T-helper 17 cell (primary cell): ENCODE data around the gene GIPC3. TPM values are rescaled to one million over a fixed set of nuclear protein-coding genes. Genes with fewer than 3 reads are reported as not detected.
A peak's percentile ranks its signal among the peaks of the same experiment; 100 is the strongest.

Source experiments
- ATAC-seq: fragments of 150-1000 bp; cut with Tn5 transposase; 2 replicates; pipeline ENCODE4 v1.10.0; 2021; ENCODE audit warnings: mild to moderate bottlenecking, moderate library complexity
- DNase-seq, 3 donors: peaks; one replicate each; pipeline versions ENCODE4 v3.0.0 to v3.0.0-alpha.2; 2020 to 2021
- H3K9me3 ChIP-seq: one replicate; pipeline ENCODE4 v1.7.0; 2013; ENCODE audit warnings: low read length, mild to moderate bottlenecking; ENCODE audit not compliant: control insufficient read depth, poor library complexity, severe bottlenecking
- H3K27ac Mint-ChIP-seq: one replicate; pipeline ENCODE4 v1.8.0; 2022; ENCODE audit warnings: mild to moderate bottlenecking, moderate library complexity, mixed read lengths
- H3K27me3 Mint-ChIP-seq: one replicate; pipeline ENCODE4 v1.8.0; 2022; ENCODE audit warnings: mixed read lengths
- H3K36me3 Mint-ChIP-seq: one replicate; pipeline ENCODE4 v1.8.0; 2022; ENCODE audit warnings: low read depth, mixed read lengths
- H3K4me1 Mint-ChIP-seq: one replicate; pipeline ENCODE4 v1.8.0; 2022; ENCODE audit warnings: mild to moderate bottlenecking, mixed read lengths
- H3K4me3 Mint-ChIP-seq: one replicate; pipeline ENCODE4 v1.8.0; 2022; ENCODE audit warnings: mild to moderate bottlenecking, moderate library complexity, mixed read lengths
- total RNA-seq, 4 donors: library from RNA in 2 of 4; stranded (reverse) in 2 of 4; gene quantifications; one replicate each; pipeline ENCODE4 v1.2.3 and lab custom pipeline; 2022 to 2026

Gene GIPC3
- total RNA-seq, 2 donors from 2014 or later: 0.42 to 3.3 TPM

DNA sequence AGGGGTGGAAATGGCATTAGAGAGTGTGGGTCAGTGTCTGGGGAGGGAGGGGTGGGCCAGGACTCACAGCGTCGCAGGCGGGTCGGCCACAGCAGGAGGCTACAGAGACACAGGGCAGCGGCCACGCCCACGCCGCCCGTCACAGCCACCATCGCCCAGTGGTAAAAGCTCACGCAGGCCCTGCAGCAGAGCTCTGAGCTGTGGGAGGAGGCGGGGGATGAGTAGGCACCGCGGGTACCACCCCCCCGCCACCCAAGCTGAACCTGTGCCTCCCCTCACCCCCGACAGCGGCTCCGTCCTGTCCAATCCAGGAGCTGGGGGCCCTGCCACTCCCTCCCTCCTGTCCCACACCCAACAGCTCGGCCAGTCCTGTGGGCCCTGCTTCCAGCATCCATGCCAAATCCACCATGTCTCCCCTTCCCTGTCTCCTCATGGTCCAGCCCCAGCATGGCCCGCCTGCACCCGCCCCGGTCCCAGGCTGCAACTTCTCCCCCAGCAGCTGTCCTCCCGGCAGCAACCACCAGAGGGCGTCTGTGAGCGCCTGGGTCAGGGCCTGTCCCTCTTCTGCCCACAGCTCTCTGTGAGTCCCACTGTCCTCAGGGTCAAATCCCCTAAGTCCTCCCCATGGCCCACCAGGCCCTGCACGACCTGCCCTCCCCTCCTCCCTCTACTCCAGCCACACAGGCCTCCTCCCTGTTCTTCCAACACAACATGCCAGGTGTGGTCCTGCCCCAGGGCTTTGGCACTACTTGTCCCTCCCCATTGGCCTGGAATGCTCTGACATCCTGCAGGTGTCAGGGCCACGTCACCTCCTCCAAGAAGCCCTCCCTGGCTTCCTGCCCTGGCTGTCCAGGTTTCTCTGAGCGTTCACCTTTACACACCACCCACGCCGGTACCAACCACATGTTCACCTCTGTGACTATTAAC is 40.3 kb upstream of the GIPC3 start:
- Mint-ChIP-seq H3K4me3 (peak overlapping the region; percentile 45), H3K27me3 (no peaks in the 10 kb centered on the region), H3K4me1 (peaks cover 8% of the 10 kb centered on the region), H3K27ac (peak overlapping the region; percentile 69), H3K36me3 (no peaks in the 10 kb centered on the region)
- peak; percentile 75 for ATAC-seq
- peak; percentile 62 to 86 (median 68) for DNase-seq
- no peaks in the 10 kb centered on the region for H3K9me3 ChIP-seq

DNA sequence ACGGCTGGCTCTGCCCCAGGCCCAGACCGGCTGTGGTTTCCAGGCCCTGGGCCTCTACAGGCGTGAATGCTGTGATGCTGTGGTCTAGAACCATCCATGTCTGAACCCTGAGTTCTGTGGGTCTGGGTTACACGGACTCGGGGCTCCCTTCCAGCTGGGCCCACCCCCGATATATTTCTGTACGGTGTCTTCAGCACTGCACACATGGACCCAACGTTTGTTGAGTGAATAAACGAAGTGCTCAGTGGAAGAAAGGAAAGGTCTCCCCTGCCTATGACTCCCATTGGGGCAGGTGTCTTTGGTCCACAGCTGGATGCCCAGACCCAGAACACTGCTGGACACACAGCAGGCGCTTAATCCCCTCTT is 39.6 kb upstream of the GIPC3 start:
- no peaks in the 10 kb centered on the region for H3K9me3 ChIP-seq
- DNase-seq (no peak), ATAC-seq (no peak)
- H3K4me3 Mint-ChIP-seq: no peak overlapping the region
- H3K27ac Mint-ChIP-seq: peak overlapping the region; percentile 69
- no peaks in the 10 kb centered on the region for H3K36me3 Mint-ChIP-seq
- peaks cover 8% of the 10 kb centered on the region for H3K4me1 Mint-ChIP-seq
- H3K27me3 Mint-ChIP-seq: no peaks in the 10 kb centered on the region

DNA sequence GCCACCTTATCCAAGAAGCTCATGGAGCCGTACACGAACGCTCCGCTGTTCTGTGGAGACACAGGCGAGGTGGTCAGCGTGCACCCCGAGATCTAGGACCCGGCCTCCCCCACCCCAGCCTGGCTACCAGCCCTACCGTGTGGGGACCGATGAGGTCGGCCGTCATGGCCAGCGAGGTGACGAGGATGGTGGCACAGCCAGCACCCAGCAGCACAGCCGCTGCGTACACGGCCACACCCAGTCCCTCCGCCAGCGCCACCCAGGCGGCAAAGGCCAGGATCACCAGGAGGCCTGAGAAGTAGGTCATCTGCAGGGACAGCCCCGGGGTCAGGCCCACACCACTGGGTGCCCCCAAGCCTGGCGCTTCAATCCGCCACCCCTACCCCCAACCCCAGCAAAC is 39.2 kb upstream of the GIPC3 start:
- no peak overlapping the region for H3K4me3 Mint-ChIP-seq
- H3K9me3 ChIP-seq: no peaks in the 10 kb centered on the region
- no peaks in the 10 kb centered on the region for H3K27me3 Mint-ChIP-seq
- peak overlapping the region; percentile 69 for H3K27ac Mint-ChIP-seq
- H3K4me1 Mint-ChIP-seq: peaks cover 8% of the 10 kb centered on the region
- no peaks in the 10 kb centered on the region for H3K36me3 Mint-ChIP-seq
- ATAC-seq (no peak), DNase-seq (no peak)

DNA sequence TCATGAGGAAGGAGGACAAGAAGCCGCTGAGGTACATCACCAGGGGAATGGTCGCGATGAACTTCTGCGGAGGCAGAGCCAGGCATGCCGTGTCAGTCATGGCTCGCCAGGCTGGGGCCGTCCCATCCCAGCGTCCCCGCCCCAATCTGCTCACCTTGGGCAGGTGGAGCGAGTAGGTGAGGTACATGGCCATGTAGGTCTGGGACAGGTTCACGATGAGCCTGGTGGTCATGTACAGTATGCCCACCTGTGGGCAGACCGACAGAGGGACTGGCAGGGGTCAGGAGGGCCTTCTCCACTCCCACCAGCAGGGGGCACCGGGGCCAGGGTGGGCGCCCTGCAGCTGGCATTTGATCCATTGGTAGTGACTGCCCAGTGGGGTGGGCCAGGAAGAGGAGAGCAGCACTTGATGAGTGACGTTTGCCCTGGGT is 38.0 kb upstream of the GIPC3 start:
- DNase-seq (no peak), ATAC-seq (no peak)
- no peaks in the 10 kb centered on the region for H3K9me3 ChIP-seq
- Mint-ChIP-seq H3K4me1 (peaks cover 12% of the 10 kb centered on the region), H3K4me3 (no peak overlapping the region), H3K27me3 (no peaks in the 10 kb centered on the region), H3K27ac (no peak overlapping the region), H3K36me3 (no peaks in the 10 kb centered on the region)

DNA sequence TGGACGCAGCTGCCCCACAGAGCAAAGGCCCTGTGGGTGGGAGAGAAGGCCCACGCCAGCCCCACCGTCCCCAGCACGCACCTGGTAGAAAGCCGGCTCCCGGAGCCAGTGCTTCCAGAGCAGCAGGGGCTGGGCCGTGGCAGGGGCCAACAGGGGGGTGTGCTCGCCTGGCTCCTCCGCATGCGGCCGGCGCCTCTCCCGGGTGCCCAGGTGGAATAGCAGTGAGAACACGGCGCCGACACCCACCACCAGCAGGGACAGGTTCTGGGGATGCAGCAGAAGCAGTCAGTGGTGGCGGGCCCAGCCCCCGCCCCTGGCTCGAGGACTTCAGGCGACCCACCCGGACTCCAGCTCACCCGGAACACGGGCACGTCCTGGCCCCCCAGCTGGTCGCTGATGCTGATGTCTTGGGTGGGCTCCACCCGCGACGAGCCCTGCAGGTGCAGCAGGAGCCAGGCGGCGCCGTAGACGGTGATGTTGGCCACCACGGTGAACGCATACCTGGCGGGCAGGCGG is 37.5 kb upstream of the GIPC3 start:
- no peak overlapping the region for H3K27ac Mint-ChIP-seq
- peaks cover 12% of the 10 kb centered on the region for H3K4me1 Mint-ChIP-seq
- H3K27me3 Mint-ChIP-seq: no peaks in the 10 kb centered on the region
- no peaks in the 10 kb centered on the region for H3K9me3 ChIP-seq
- H3K36me3 Mint-ChIP-seq: no peaks in the 10 kb centered on the region
- H3K4me3 Mint-ChIP-seq: no peak overlapping the region
- DNase-seq: no peak
- ATAC-seq: no peak

DNA sequence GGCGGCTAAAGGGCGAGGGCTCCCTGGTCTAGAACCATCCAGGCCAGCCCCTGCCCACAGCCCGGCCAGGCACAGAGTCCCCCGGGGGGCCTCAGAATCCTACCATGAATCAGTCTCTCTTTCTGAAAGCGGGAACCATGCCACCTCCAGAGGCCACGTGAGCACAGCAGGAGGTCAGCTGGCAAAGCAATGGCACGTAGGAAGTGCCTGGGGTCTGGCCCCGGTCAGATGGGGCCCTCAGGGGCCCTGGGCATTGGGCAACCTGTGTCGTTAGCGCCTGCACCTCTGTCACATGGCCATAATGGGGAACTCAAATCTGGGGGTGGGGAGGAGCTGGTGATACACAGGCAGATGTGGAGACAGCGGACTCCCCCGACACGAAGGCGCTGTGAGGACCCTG is 36.7 kb upstream of the GIPC3 start:
- H3K4me3 Mint-ChIP-seq: no peak overlapping the region
- H3K27ac Mint-ChIP-seq: no peak overlapping the region
- H3K9me3 ChIP-seq: no peaks in the 10 kb centered on the region
- no peaks in the 10 kb centered on the region for H3K27me3 Mint-ChIP-seq
- H3K36me3 Mint-ChIP-seq: no peaks in the 10 kb centered on the region
- ATAC-seq (no peak), DNase-seq (no peak)
- H3K4me1 Mint-ChIP-seq: peaks cover 12% of the 10 kb centered on the region

DNA sequence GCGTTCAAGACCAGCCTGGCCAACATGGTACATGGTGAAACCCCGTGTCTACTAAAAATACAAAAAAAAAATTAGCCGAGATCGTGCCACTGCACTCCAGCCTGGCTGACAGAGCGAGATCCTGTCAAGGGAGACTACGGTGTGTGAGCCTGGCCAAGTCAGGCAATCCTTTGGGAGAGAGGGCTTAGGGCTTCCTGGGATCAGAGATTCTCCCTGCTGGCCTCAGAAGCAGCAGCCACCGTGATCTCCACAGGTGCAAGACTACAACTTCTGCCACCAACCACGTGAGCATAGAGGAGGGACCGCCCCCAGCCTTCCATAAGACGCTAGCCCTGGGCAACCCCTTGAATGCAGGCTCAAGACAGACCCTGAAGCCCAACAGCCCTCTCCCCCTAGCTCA is 35.5 kb upstream of the GIPC3 start:
- no peaks in the 10 kb centered on the region for H3K9me3 ChIP-seq
- no peaks in the 10 kb centered on the region for H3K36me3 Mint-ChIP-seq
- ATAC-seq: no peak
- no peak overlapping the region for H3K4me3 Mint-ChIP-seq
- H3K4me1 Mint-ChIP-seq: peaks cover 17% of the 10 kb centered on the region
- no peak for DNase-seq
- no peaks in the 10 kb centered on the region for H3K27me3 Mint-ChIP-seq
- H3K27ac Mint-ChIP-seq: no peak overlapping the region

DNA sequence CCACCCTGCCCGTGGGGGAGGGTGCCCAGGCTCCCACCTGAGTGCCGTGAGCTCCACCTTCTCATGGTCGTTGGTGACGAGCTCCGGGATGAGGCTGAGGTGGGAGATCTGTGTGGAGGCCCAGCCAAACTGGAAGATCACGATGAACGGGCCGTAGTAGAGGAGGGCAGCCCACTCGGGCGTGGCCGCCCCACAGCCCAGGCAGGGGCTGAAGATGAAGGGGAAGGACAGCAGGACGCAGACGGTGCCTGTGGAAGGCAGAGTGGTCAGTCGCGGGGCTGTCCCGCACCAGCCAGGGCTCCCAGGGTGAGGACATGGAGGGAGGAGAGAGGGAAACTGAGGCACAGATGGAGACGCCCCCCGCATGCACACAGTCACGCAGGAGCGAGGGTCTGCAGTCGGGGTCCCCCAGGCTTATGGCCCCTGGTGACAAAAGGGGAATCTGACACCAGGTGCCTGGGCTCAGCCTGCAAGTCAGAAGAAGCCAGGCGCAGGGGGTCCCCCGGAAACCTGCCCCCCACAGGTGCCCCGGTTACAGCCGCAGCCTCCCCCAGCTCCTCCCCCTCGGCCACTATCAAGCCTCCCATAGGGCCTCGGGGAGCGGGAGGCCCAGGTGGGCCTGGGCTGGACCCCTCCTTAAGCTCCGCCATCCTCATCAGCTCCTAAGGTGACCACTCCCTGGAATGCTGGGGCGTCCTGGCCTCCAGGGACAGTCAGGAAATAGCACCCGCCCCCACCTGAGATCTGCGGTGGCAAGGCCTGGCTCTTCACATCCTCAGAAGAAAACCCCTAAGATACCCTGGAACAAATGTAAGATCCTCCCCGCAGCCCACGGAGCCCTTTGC is 34.1 kb upstream of the GIPC3 start:
- H3K9me3 ChIP-seq: no peaks in the 10 kb centered on the region
- no peak for ATAC-seq
- no peak for DNase-seq
- Mint-ChIP-seq H3K27me3 (no peaks in the 10 kb centered on the region), H3K4me3 (no peak overlapping the region), H3K36me3 (no peaks in the 10 kb centered on the region), H3K27ac (no peak overlapping the region), H3K4me1 (peaks cover 22% of the 10 kb centered on the region)

DNA sequence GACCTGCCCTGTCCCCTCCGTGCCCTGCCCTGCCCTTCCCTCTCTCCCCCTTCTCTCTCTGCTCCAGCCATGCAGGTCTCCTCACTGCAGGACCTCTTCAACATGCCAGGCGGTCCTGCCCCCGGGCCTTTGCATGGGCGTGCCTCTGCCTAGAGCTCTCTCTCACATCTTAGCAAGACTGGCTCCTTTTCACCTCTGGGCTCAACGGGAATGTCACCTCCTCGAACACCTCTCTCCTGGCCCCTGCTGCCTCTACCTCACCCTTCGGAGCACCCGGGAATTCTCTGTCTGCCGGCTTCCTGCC is 33.5 kb upstream of the GIPC3 start:
- H3K4me3 Mint-ChIP-seq: no peak overlapping the region
- no peak for DNase-seq
- H3K4me1 Mint-ChIP-seq: peaks cover 28% of the 10 kb centered on the region
- H3K36me3 Mint-ChIP-seq: no peaks in the 10 kb centered on the region
- H3K27ac Mint-ChIP-seq: no peak overlapping the region
- no peaks in the 10 kb centered on the region for H3K9me3 ChIP-seq
- no peak for ATAC-seq
- H3K27me3 Mint-ChIP-seq: no peaks in the 10 kb centered on the region

DNA sequence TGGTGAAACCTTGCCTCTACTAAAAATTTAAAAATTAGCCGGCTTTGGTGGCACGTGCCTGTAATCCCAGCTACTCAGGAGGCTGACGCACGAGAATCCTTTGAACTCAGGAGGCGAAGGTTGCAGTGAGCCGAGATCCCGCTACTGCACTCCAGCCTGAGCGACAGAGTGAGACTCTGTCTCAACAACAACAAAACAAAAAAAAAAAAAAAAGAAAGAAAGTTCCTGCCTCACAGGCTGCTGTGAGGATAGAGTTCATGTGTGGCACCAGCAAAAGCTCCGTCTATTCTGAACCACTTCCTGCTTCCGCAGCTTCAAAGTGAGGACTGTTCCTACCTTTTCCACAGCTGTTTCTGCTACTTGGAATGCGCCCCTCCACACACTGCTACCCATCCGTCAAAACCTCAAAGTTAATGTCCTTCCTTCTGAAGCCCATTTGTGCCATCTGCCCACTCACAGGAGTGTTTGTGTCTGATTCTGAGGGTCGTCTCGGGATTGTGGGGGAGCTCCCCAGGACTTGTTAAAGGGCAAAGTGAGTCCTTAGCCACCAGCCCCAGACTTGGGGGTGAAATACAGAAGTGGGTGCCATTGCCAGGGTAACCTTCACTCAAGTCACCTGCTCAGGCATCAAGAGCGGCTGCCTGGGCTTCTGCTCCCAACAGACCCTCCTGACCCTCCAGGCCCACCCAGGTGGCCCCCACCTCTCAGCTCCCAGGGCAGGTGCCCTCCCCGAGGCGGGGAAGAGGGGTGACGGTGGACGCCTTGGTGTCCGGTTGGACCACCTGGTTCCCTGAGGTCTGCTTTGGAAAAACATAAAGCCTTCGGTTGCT is 30.8 kb upstream of the GIPC3 start:
- no peaks in the 10 kb centered on the region for H3K36me3 Mint-ChIP-seq
- H3K4me1 Mint-ChIP-seq: peaks cover 33% of the 10 kb centered on the region
- no peaks in the 10 kb centered on the region for H3K9me3 ChIP-seq
- ATAC-seq (peak; percentile 50), DNase-seq (peak in 1 of 3 donors; percentile 30)
- no peaks in the 10 kb centered on the region for H3K27me3 Mint-ChIP-seq
- H3K27ac Mint-ChIP-seq: peak overlapping the region; percentile 96
- peak overlapping the region; percentile 98 for H3K4me3 Mint-ChIP-seq

DNA sequence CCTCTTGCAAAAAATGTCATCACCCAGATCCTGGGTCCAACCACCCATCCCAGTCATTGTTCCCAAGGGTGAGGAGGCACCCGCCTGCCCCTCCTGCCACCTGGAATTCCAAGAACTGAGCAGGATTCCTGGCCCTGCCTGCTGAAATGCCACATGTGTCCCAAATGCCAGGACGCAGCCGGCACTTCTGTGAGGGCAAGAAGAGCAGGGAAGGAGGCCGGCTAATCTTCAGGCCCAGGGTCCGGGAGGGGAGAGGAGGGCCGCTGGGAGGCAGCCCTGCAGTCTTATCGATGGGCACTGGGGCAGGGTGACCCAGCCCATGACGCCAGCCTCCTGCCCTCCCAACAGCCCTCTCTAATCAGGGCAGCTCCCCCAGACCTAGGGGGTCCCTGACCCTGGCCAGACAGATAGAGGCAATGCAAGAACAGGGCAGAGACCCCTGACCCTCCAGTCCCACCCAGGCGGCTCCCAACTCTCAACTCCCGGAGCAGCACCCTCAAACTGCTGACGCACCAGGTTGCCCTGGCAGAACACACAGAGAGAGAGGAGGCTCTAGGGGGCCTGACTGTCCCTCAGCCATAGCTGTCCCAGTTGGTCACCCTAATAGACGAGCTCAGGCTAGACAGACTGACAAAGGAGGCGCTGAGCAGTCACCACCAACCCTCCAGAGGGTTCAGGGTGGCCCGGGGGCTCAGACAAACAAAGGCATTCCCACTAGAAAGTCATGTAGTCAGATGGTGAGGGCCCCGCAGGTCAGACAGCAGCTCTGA is 29.4 kb upstream of the GIPC3 start:
- Mint-ChIP-seq H3K27ac (peak overlapping the region; percentile 96), H3K27me3 (no peaks in the 10 kb centered on the region), H3K4me1 (peaks cover 33% of the 10 kb centered on the region), H3K36me3 (no peaks in the 10 kb centered on the region), H3K4me3 (peak overlapping the region; percentile 98)
- DNase-seq (no peak), ATAC-seq (no peak)
- no peaks in the 10 kb centered on the region for H3K9me3 ChIP-seq

DNA sequence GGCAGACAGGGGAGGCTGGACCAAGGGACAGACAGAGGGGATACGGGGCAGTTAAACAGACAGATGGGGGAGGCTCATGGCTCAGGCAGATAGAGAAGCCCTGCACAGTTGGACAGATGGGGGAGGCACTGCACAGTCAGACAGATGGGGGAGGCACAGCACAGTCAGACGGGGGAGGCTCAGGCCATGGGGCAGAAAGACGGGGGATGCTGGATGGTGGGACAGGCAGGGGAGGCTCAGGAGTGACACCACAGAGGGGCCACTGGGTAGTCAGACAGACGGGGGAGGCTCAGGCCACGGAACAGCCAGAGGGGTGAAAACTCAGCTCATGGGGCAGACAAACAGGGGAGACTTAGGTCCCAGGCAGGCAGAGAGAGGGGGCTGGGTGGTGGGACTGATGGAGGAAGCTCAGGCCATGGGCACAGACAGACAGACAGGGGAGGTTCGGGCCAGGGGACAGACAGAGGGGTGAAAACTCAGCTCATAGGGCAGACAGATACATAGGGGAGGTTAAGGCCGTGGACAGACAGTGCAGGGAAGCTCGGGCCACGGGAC is 28.8 kb upstream of the GIPC3 start:
- H3K4me3 Mint-ChIP-seq: peak overlapping the region; percentile 98
- H3K4me1 Mint-ChIP-seq: peaks cover 32% of the 10 kb centered on the region
- H3K36me3 Mint-ChIP-seq: no peaks in the 10 kb centered on the region
- H3K27me3 Mint-ChIP-seq: no peaks in the 10 kb centered on the region
- no peaks in the 10 kb centered on the region for H3K9me3 ChIP-seq
- no peak for DNase-seq
- no peak for ATAC-seq
- H3K27ac Mint-ChIP-seq: peak overlapping the region; percentile 96
